SK-N-SH (cell line): ENCODE data around the gene SLC13A3. TPM values are rescaled to one million over a fixed set of nuclear protein-coding genes. Genes with fewer than 3 reads are reported as not detected.

Experiments used
- CTCF ChIA-PET: fragments of 300-600, 350-600 bp; formaldehyde crosslinking; extraction: SDS; loops from one replicate; lab custom pipeline; 2021; lab: Yijun Ruan, JAX
- POLR2A ChIA-PET: fragments of 350-600 bp; sonication (Branson Sonifier 250); formaldehyde crosslinking; extraction: SDS; loops from one replicate; lab custom pipeline; 2020; ENCODE audit warnings: antibody characterized with exemption, inconsistent platforms; lab: Yijun Ruan, JAX
- DNase-seq: peaks from one replicate; pipeline ENCODE4 v3.0.0; 2012
- H2AFZ ChIP-seq: fragments of 200-600 bp; sonication (generic); 2 replicates; pipeline ENCODE4 v1.8.1; 2016; ENCODE audit warnings: antibody characterized with exemption, mild to moderate bottlenecking, low read depth
- H3F3A ChIP-seq: fragments of 200-600 bp; sonication (generic); replicated peaks from 2 replicates; pipeline ENCODE3; 2016; ENCODE audit warnings: antibody characterized with exemption, mild to moderate bottlenecking; ENCODE audit not compliant: insufficient read depth
- H3K27ac ChIP-seq, 2 experiments: fragments of 200-500 bp in 1 of 2; fragments of 200-600 bp in 1 of 2; sonication (Bioruptor generic) in 1 of 2; sonication (generic), shearing (Covaris generic) in 1 of 2; 2 replicates each; pipeline versions ENCODE4 v1.5.1 to v1.6.1; 2014 to 2016; ENCODE audit warnings: low read depth in 2 of 2, inconsistent platforms in 1 of 2, low read length in 1 of 2, mild to moderate bottlenecking in 1 of 2, mixed read lengths in 1 of 2
- H3K27me3 ChIP-seq: fragments of 200-600 bp; sonication (generic), shearing (Covaris generic); 2 replicates; pipeline ENCODE4 v1.6.1; 2016; ENCODE audit warnings: mixed run types; ENCODE audit not compliant: insufficient read depth
- H3K36me3 ChIP-seq, 2 experiments: fragments of 200-500 bp in 1 of 2; fragments of 200-600 bp in 1 of 2; sonication (Bioruptor generic) in 1 of 2; sonication (generic) in 1 of 2; replicated peaks in 1 of 2; 2 replicates each; pipeline versions ENCODE3 to v1.5.1; 2014 to 2016; ENCODE audit warnings: low read length in 1 of 2, mild to moderate bottlenecking in 1 of 2; ENCODE audit not compliant: insufficient read depth in 2 of 2, control insufficient read depth in 1 of 2
- H3K4me1 ChIP-seq, 2 experiments: fragments of 200-500 bp in 1 of 2; fragments of 200-600 bp in 1 of 2; sonication (Bioruptor generic) in 1 of 2; sonication (generic), shearing (Covaris generic) in 1 of 2; 2 replicates each; pipeline versions ENCODE4 v1.5.1 to v1.6.1; 2014 to 2016; ENCODE audit warnings: low read depth in 1 of 2, low read length in 1 of 2, mixed run types in 1 of 2; ENCODE audit not compliant: insufficient read depth in 2 of 2, control insufficient read depth in 1 of 2
- H3K4me2 ChIP-seq: fragments of 200-600 bp; sonication (generic), shearing (Covaris generic); 2 replicates; pipeline ENCODE4 v1.6.1; 2017; ENCODE audit warnings: mixed run types
- H3K4me3 ChIP-seq, 2 experiments: fragments of 200-500 bp in 1 of 2; fragments of 200-600 bp in 1 of 2; sonication (Bioruptor generic) in 1 of 2; sonication (generic), shearing (Covaris generic) in 1 of 2; 2 replicates each; pipeline versions ENCODE4 v1.5.1 to v1.8.1; 2014 to 2016; ENCODE audit warnings: low read depth in 2 of 2, inconsistent platforms in 1 of 2, low read length in 1 of 2, mild to moderate bottlenecking in 1 of 2, mixed read lengths in 1 of 2, moderate library complexity in 1 of 2
- H3K79me2 ChIP-seq: fragments of 200-600 bp; sonication (generic); 2 replicates; pipeline ENCODE4 v1.8.1; 2017; ENCODE audit warnings: mild to moderate bottlenecking; ENCODE audit not compliant: insufficient read depth
- H3K9ac ChIP-seq: fragments of 200-600 bp; sonication (generic); 2 replicates; pipeline ENCODE4 v1.6.1; 2017; ENCODE audit warnings: mixed run types
- H3K9me2 ChIP-seq: fragments of 200-600 bp; sonication (generic); 2 replicates; pipeline ENCODE4 v1.6.1; 2017; ENCODE audit warnings: mixed run types
- H3K9me3 ChIP-seq: fragments of 200-600 bp; sonication (generic); 2 replicates; pipeline ENCODE4 v1.6.1; 2017; ENCODE audit warnings: mixed run types, mild to moderate bottlenecking, moderate library complexity
- H4K20me1 ChIP-seq: fragments of 200-600 bp; sonication (generic); 2 replicates; pipeline ENCODE4 v1.6.1; 2017; ENCODE audit warnings: mild to moderate bottlenecking, mixed run types; ENCODE audit not compliant: insufficient read depth
- EP300 ChIP-seq, 2 experiments: IDR thresholded peaks; 2 replicates each; pipeline versions ENCODE4 v1.4.0 to v1.6.1; 2012; ENCODE audit warnings: borderline replicate concordance in 1 of 2, low read depth in 1 of 2, low read length in 1 of 2
- EZH2phosphoT487 ChIP-seq: fragments of 200-600 bp; sonication (generic); IDR thresholded peaks from 2 replicates; pipeline ENCODE4 v1.6.1; 2017; ENCODE audit warnings: low read depth, mixed run types, mild to moderate bottlenecking, antibody characterized with exemption, moderate library complexity, borderline replicate concordance
- FOXJ3 ChIP-seq: sonication (generic); formaldehyde crosslinking; IDR thresholded peaks from 2 replicates; pipeline ENCODE4 v1.5.1; 2020; ENCODE audit warnings: mild to moderate bottlenecking, missing genetic modification reagents
- FOXM1 ChIP-seq: IDR thresholded peaks from 2 replicates; pipeline ENCODE4 v1.4.0; 2012; ENCODE audit warnings: low read depth, mild to moderate bottlenecking
- GATA2 ChIP-seq: sonication (generic); formaldehyde crosslinking; IDR thresholded peaks from 2 replicates; pipeline ENCODE4 v1.5.0; 2020; ENCODE audit warnings: mild to moderate bottlenecking, missing genetic modification reagents
- MEF2A ChIP-seq: IDR thresholded peaks from 2 replicates; pipeline ENCODE4 v1.4.0; 2012; ENCODE audit warnings: low read depth, borderline replicate concordance
- MXI1 ChIP-seq: IDR thresholded peaks from 2 replicates; pipeline ENCODE4 v1.6.1; 2012; ENCODE audit warnings: mild to moderate bottlenecking, low read depth, low read length, improper control_type of control experiment
- RAD21 ChIP-seq: IDR thresholded peaks from 2 replicates; pipeline ENCODE4 v1.6.1; 2012; ENCODE audit warnings: mild to moderate bottlenecking, low read length
- RFX5 ChIP-seq: IDR thresholded peaks from 2 replicates; pipeline ENCODE4 v1.6.1; 2012; ENCODE audit warnings: mild to moderate bottlenecking, improper control_type of control experiment, low read length
- SMC3 ChIP-seq: IDR thresholded peaks from 2 replicates; pipeline ENCODE4 v1.6.1; 2012; ENCODE audit warnings: low read depth, low read length, improper control_type of control experiment
- TCF12 ChIP-seq: IDR thresholded peaks from 2 replicates; pipeline ENCODE4 v1.4.0; 2012
- TEAD4 ChIP-seq: IDR thresholded peaks from 2 replicates; pipeline ENCODE4 v1.4.0; 2012; ENCODE audit warnings: mild to moderate bottlenecking, borderline replicate concordance; ENCODE audit not compliant: insufficient read depth
- USF2 ChIP-seq: fragments of 150-350 bp; IDR thresholded peaks from 2 replicates; pipeline ENCODE4 v1.6.1; 2017; ENCODE audit warnings: antibody characterized with exemption, low read length, low read depth, borderline replicate concordance
- YY1 ChIP-seq: IDR thresholded peaks from 2 replicates; pipeline ENCODE4 v1.4.0; 2012; ENCODE audit warnings: low read depth, mild to moderate bottlenecking
- WGBS: methylation state at CpG from one replicate; pipeline ENCODE4 v1.1.6; 2017; ENCODE audit warnings: low lambda C conversion rate; 5-methylcytosine and 5-hydroxymethylcytosine counted together
- polyA plus RNA-seq, 3 experiments: library from polyadenylated mRNA; depleted of rRNA; stranded (reverse); fragments of >200 nt; gene quantifications; 2 replicates each; pipeline ENCODE4 v1.2.3, GENCODE V29; 2012
- TF ChIP-seq, protein P1 (sequence below): fragments of 150-350 bp; IDR thresholded peaks from 2 replicates; pipeline ENCODE4 v1.6.1; 2016; ENCODE audit warnings: mild to moderate bottlenecking, low read depth, low read length
- TF ChIP-seq, protein P2 (sequence below): IDR thresholded peaks from 2 replicates; pipeline ENCODE4 v1.4.0; 2012; ENCODE audit warnings: low read depth
- TF ChIP-seq, protein P3 (sequence below): IDR thresholded peaks from 2 replicates; pipeline ENCODE4 v1.4.0; 2012; ENCODE audit warnings: low read depth, borderline replicate concordance

Gene SLC13A3
- polyA plus RNA-seq, 1 of the 3 experiments (the other 2 are of a cell fraction) = 0.10 TPM

- ChIA-PET POLR2A (no interaction called here), CTCF (interaction anchor here (0.8 to 1.3 kb wide), 2 partner anchors 172 to 180 kb away, joined by 3 read pairs; no protein-coding TSS in a partner anchor)
Observed at GRCh38 chr20:46509523-46509922, 141.7 kb downstream of the SLC13A3 start.

More at GRCh38 chr20:46509523-46509922, 141.7 kb downstream of the SLC13A3 start:
- H4K20me1 ChIP-seq = no peaks in the 10 kb centered on the region
- peaks cover 0 to 2% of the 10 kb centered on the region in 2 experiments; a peak in 1 of 4 replicates for H3K4me1 ChIP-seq
- no peaks in the 10 kb centered on the region for H3K79me2 ChIP-seq
- H3K4me3 ChIP-seq = no peak overlapping the region; a peak in 1 of 4 replicates
- no peak overlapping the region for H2AFZ ChIP-seq
- H3K9me3 ChIP-seq = no peaks in the 10 kb centered on the region
- H3K9me2 ChIP-seq = no peaks in the 10 kb centered on the region
- no peak for TF ChIP-seq GATA2 (CRISPR knock-in tag)
- no peak for TF ChIP-seq MXI1
- TF ChIP-seq FOXJ3 (CRISPR knock-in tag) = no peak
- TF ChIP-seq SMC3 = no peak
- TF ChIP-seq, protein P1, sequence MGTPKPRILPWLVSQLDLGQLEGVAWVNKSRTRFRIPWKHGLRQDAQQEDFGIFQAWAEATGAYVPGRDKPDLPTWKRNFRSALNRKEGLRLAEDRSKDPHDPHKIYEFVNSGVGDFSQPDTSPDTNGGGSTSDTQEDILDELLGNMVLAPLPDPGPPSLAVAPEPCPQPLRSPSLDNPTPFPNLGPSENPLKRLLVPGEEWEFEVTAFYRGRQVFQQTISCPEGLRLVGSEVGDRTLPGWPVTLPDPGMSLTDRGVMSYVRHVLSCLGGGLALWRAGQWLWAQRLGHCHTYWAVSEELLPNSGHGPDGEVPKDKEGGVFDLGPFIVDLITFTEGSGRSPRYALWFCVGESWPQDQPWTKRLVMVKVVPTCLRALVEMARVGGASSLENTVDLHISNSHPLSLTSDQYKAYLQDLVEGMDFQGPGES = no peak
- no peak for TF ChIP-seq EP300 (IDR thresholded peaks at IDR 0.05; ENCODE audit: borderline replicate concordance in 1 of 2, low read depth in 1 of 2, low read length in 1 of 2)
- no peak for TF ChIP-seq RFX5
- TF ChIP-seq TCF12 = no peak
- no peak for TF ChIP-seq EZH2phosphoT487
- TF ChIP-seq FOXM1 = no peak
- no peak for TF ChIP-seq RAD21
- TF ChIP-seq, protein P2, sequence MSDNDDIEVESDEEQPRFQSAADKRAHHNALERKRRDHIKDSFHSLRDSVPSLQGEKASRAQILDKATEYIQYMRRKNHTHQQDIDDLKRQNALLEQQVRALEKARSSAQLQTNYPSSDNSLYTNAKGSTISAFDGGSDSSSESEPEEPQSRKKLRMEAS = no peak
- no peak for TF ChIP-seq USF2
- TF ChIP-seq, protein P3, sequence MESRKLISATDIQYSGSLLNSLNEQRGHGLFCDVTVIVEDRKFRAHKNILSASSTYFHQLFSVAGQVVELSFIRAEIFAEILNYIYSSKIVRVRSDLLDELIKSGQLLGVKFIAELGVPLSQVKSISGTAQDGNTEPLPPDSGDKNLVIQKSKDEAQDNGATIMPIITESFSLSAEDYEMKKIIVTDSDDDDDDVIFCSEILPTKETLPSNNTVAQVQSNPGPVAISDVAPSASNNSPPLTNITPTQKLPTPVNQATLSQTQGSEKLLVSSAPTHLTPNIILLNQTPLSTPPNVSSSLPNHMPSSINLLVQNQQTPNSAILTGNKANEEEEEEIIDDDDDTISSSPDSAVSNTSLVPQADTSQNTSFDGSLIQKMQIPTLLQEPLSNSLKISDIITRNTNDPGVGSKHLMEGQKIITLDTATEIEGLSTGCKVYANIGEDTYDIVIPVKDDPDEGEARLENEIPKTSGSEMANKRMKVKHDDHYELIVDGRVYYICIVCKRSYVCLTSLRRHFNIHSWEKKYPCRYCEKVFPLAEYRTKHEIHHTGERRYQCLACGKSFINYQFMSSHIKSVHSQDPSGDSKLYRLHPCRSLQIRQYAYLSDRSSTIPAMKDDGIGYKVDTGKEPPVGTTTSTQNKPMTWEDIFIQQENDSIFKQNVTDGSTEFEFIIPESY = no peak
- TF ChIP-seq YY1 = no peak
- TF ChIP-seq MEF2A = no peak
- TF ChIP-seq TEAD4 = no peak
- peaks cover 0 to 4% of the 10 kb centered on the region in 2 experiments for H3K36me3 ChIP-seq
- 73% methylated on average over 2 of the region's 2 CpGs for WGBS
- no peak overlapping the region for H3K27ac ChIP-seq
- H3K4me2 ChIP-seq = no peak overlapping the region
- H3F3A ChIP-seq = no peaks in the 10 kb centered on the region
- no peak for DNase-seq
- H3K27me3 ChIP-seq = no peaks in the 10 kb centered on the region
- no peak overlapping the region for H3K9ac ChIP-seq

Other genes starting within 250 kb of the SLC13A3 start
- gene ELMO2, start 244.8 kb downstream of the SLC13A3 start, polyA plus RNA-seq (2012; rRNA removed) = 32.1 and 38.5 TPM in 2 replicates
- gene ZNF334, start 137.9 kb downstream of the SLC13A3 start, polyA plus RNA-seq (2012; rRNA removed) = 4.5 and 5.5 TPM in 2 replicates
- gene OCSTAMP, start 100.8 kb downstream of the SLC13A3 start, polyA plus RNA-seq (2012; rRNA removed) = not detected in 2 replicates
- 5.4 and 5.5 TPM in 2 replicates for gene TP53RK, start 38.0 kb upstream of the SLC13A3 start, polyA plus RNA-seq (2012; rRNA removed)
- 12.6 and 14.1 TPM in 2 replicates for gene SLC2A10, start 58.2 kb upstream of the SLC13A3 start, polyA plus RNA-seq (2012; rRNA removed)
- 0.05 TPM in 1 of 2 replicates, not detected in the other for gene EYA2, start 243.4 kb upstream of the SLC13A3 start, polyA plus RNA-seq (2012; rRNA removed)